Measurements from ENCODE around the gene QPCTL. TPM values are rescaled to one million over a fixed set of nuclear protein-coding genes. Genes with fewer than 3 reads are reported as not detected.

Gene QPCTL
- total and polyA plus RNA-seq, 9 of the 15 experiments (the other 6 are each of a cell fraction or from before 2014, with no cell fraction given): 0.99 to 31.3 (median 12.7) TPM

DNA sequence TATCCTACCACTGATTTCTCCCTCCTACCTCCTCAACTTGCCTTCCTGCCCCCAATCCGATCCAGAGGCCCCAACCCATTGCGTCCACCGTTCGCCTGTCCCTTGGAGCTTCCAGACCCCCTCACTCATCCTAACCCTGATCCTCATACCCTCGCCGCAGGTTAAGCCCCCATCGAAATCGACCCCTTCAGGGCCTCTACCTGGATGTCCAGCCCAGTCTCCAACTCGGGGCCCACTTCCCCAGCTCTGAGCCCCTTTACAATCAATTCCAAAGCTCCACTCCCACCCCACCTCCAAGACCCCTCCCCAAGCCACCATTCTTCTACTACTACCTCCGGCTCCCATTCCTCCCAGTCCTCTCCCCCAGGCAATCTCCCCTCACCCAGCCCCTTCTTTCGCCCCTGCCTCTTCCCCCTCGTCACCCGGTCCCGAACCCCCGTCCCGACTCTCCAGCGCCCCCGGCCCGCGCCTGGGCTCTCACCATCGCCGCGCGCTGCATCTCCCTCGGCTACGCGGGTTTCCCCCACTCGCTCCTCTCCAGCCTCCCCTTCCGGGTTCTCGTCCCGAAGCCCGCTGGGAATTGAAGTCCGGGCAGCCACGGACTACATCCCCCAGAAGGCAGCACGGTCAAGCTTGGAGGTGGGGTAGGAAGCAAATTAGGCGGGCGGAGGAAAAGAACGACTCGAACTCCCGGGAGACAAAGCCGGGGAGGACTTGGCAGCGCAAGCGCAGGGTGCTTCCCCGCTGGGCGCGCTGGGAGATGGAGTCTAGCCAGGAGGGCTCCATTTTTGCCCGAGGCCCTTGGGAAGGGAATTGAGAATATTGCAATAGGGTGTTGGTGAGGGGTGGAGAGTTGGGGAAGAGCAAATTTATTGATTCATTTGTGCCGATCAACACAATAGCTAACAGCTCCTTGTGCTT is 38.2 kb downstream of the QPCTL start, which contains the start of gene FBXO46 (continued):
- TF ChIP-seq, protein P1, sequence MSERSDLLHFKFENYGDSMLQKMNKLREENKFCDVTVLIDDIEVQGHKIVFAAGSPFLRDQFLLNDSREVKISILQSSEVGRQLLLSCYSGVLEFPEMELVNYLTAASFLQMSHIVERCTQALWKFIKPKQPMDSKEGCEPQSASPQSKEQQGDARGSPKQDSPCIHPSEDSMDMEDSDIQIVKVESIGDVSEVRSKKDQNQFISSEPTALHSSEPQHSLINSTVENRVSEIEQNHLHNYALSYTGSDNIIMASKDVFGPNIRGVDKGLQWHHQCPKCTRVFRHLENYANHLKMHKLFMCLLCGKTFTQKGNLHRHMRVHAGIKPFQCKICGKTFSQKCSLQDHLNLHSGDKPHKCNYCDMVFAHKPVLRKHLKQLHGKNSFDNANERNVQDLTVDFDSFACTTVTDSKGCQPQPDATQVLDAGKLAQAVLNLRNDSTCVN (CRISPR knock-in tag; IDR thresholded peaks at IDR 0.05): no peak
- TF ChIP-seq, protein P2, sequence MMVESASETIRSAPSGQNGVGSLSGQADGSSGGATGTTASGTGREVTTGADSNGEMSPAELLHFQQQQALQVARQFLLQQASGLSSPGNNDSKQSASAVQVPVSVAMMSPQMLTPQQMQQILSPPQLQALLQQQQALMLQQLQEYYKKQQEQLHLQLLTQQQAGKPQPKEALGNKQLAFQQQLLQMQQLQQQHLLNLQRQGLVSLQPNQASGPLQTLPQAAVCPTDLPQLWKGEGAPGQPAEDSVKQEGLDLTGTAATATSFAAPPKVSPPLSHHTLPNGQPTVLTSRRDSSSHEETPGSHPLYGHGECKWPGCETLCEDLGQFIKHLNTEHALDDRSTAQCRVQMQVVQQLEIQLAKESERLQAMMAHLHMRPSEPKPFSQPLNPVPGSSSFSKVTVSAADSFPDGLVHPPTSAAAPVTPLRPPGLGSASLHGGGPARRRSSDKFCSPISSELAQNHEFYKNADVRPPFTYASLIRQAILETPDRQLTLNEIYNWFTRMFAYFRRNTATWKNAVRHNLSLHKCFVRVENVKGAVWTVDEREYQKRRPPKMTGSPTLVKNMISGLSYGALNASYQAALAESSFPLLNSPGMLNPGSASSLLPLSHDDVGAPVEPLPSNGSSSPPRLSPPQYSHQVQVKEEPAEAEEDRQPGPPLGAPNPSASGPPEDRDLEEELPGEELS (CRISPR knock-in tag; IDR thresholded peaks at IDR 0.05; ENCODE audit: borderline replicate concordance): no peak
- TF ChIP-seq, protein P3, sequence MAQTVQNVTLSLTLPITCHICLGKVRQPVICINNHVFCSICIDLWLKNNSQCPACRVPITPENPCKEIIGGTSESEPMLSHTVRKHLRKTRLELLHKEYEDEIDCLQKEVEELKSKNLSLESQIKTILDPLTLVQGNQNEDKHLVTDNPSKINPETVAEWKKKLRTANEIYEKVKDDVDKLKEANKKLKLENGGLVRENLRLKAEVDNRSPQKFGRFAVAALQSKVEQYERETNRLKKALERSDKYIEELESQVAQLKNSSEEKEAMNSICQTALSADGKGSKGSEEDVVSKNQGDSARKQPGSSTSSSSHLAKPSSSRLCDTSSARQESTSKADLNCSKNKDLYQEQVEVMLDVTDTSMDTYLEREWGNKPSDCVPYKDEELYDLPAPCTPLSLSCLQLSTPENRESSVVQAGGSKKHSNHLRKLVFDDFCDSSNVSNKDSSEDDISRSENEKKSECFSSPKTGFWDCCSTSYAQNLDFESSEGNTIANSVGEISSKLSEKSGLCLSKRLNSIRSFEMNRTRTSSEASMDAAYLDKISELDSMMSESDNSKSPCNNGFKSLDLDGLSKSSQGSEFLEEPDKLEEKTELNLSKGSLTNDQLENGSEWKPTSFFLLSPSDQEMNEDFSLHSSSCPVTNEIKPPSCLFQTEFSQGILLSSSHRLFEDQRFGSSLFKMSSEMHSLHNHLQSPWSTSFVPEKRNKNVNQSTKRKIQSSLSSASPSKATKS (CRISPR knock-in tag; IDR thresholded peaks at IDR 0.05): no peak
- TF ChIP-seq HMG20B (CRISPR knock-in tag; IDR thresholded peaks at IDR 0.05) (no peak), ZNF324 (CRISPR knock-in tag; IDR thresholded peaks at IDR 0.05) (no peak), MAZ (CRISPR knock-in tag; conservative IDR thresholded peaks at IDR 0.05 in 1 of 2, IDR thresholded peaks at IDR 0.05 in 1 of 2) (peak; percentile 78 to 85), ZNF699 (CRISPR knock-in tag; IDR thresholded peaks at IDR 0.05; ENCODE audit: insufficient replicate concordance) (no peak), ETV6 (IDR thresholded peaks at IDR 0.05; ENCODE audit: borderline replicate concordance in 1 of 2, low read depth in 2 of 2, low read length in 1 of 2) (no peak), ETV6 (CRISPR knock-in tag; IDR thresholded peaks at IDR 0.05; ENCODE audit: borderline replicate concordance) (no peak), JUND (IDR thresholded peaks at IDR 0.05; ENCODE audit: borderline replicate concordance, low read depth, low read length) (peak; percentile 56), JUND (tag; IDR thresholded peaks at IDR 0.05; ENCODE audit: borderline replicate concordance, low read depth, low read length) (no peak; the same call in 2 of the 3 replicates)
- TF ChIP-seq, protein P4, sequence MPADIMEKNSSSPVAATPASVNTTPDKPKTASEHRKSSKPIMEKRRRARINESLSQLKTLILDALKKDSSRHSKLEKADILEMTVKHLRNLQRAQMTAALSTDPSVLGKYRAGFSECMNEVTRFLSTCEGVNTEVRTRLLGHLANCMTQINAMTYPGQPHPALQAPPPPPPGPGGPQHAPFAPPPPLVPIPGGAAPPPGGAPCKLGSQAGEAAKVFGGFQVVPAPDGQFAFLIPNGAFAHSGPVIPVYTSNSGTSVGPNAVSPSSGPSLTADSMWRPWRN (IDR thresholded peaks at IDR 0.05; ENCODE audit: low read depth): no peak

Data from K562 (cell line).